Mesenchymal stem cell (in vitro differentiated cells and primary cell): Measurements from ENCODE around the gene TBC1D9.

Experiments used
- DNase-seq: peaks from one replicate; pipeline ENCODE4 v3.0.0-alpha.2; 2013
- H2AFZ ChIP-seq: one replicate; pipeline ENCODE4 v1.6.1; 2013; ENCODE audit warnings: low read depth, mild to moderate bottlenecking, control low read depth, inconsistent platforms, low read length, moderate library complexity
- H2AK5ac ChIP-seq: 2 replicates; pipeline ENCODE4 v1.6.1; 2013; ENCODE audit warnings: low read length, moderate library complexity, mild to moderate bottlenecking, inconsistent platforms; ENCODE audit not compliant: severe bottlenecking
- H2BK120ac ChIP-seq: one replicate; pipeline ENCODE4 v1.6.1; 2013; ENCODE audit warnings: low read depth, mild to moderate bottlenecking, inconsistent platforms, low read length, moderate library complexity
- H2BK12ac ChIP-seq, 2 experiments: one replicate each; pipeline ENCODE4 v1.6.1; 2013; ENCODE audit warnings: inconsistent platforms in 2 of 2, low read length in 2 of 2, mild to moderate bottlenecking in 2 of 2, moderate library complexity in 2 of 2, control low read depth in 1 of 2
- H2BK15ac ChIP-seq: one replicate; pipeline ENCODE4 v1.6.1; 2013; ENCODE audit warnings: mild to moderate bottlenecking, low read depth, inconsistent platforms; ENCODE audit not compliant: poor library complexity, severe bottlenecking
- H2BK5ac ChIP-seq: 2 replicates; pipeline ENCODE4 v1.6.1; 2013; ENCODE audit warnings: low read depth, mild to moderate bottlenecking, low read length, control low read depth, inconsistent platforms; ENCODE audit not compliant: poor library complexity, severe bottlenecking
- H3K14ac ChIP-seq, 2 experiments: one replicate each; pipeline ENCODE4 v1.6.1; 2013; ENCODE audit warnings: inconsistent platforms in 2 of 2, low read length in 2 of 2, control low read depth in 1 of 2, mild to moderate bottlenecking in 1 of 2, moderate library complexity in 1 of 2
- H3K18ac ChIP-seq, 2 experiments: one replicate each; pipeline ENCODE4 v1.6.1; 2013; ENCODE audit warnings: inconsistent platforms in 2 of 2, low read length in 2 of 2, control low read depth in 1 of 2, low read depth in 1 of 2, mild to moderate bottlenecking in 1 of 2
- H3K23ac ChIP-seq, 2 experiments: one replicate each; pipeline ENCODE4 v1.6.1; 2013; ENCODE audit warnings: inconsistent platforms in 2 of 2, low read length in 2 of 2, mild to moderate bottlenecking in 2 of 2, moderate library complexity in 2 of 2, control low read depth in 1 of 2
- H3K27ac ChIP-seq: 2 replicates; pipeline ENCODE4 v1.5.1; 2013; ENCODE audit warnings: mild to moderate bottlenecking, moderate library complexity, low read length, control low read depth, inconsistent platforms; ENCODE audit not compliant: poor library complexity, severe bottlenecking
- H3K27me3 ChIP-seq, 2 experiments: 2 replicates each; pipeline versions ENCODE4 v1.6.1 to v1.7.0; 2013; ENCODE audit warnings: low read length in 2 of 2, mild to moderate bottlenecking in 2 of 2, moderate library complexity in 2 of 2, control low read depth in 1 of 2, inconsistent platforms in 1 of 2; ENCODE audit not compliant: control insufficient read depth in 1 of 2, insufficient read depth in 1 of 2
- H3K36me3 ChIP-seq, 2 experiments: 2 replicates each; pipeline versions ENCODE4 v1.6.1 to v1.7.0; 2013; ENCODE audit warnings: low read length in 2 of 2, control low read depth in 1 of 2, inconsistent platforms in 1 of 2, low read depth in 1 of 2, mild to moderate bottlenecking in 1 of 2; ENCODE audit not compliant: insufficient read depth in 2 of 2, control insufficient read depth in 1 of 2
- H3K4ac ChIP-seq, 2 experiments: one replicate each; pipeline ENCODE4 v1.6.1; 2013; ENCODE audit warnings: inconsistent platforms in 2 of 2, low read length in 2 of 2, mild to moderate bottlenecking in 2 of 2, moderate library complexity in 2 of 2, control low read depth in 1 of 2, low read depth in 1 of 2
- H3K4me1 ChIP-seq: 2 replicates; pipeline ENCODE4 v1.6.1; 2013; ENCODE audit warnings: low read depth, low read length, control low read depth; ENCODE audit not compliant: control insufficient read depth, insufficient read depth
- H3K4me2 ChIP-seq: 2 replicates; pipeline ENCODE4 v1.6.1; 2013; ENCODE audit warnings: low read length, mild to moderate bottlenecking, inconsistent platforms; ENCODE audit not compliant: poor library complexity, severe bottlenecking
- H3K4me3 ChIP-seq, 2 experiments: 2 replicates each; pipeline versions ENCODE4 v1.5.1 to v1.7.0; 2013; ENCODE audit warnings: low read length in 2 of 2, mild to moderate bottlenecking in 2 of 2, control low read depth in 1 of 2, low read depth in 1 of 2; ENCODE audit not compliant: insufficient read depth in 1 of 2
- H3K79me1 ChIP-seq: replicated peaks from 2 replicates; pipeline ENCODE4 v1.6.1; 2013; ENCODE audit warnings: mild to moderate bottlenecking, control low read depth, low read length, inconsistent platforms; ENCODE audit not compliant: poor library complexity, severe bottlenecking
- H3K9ac ChIP-seq: 2 replicates; pipeline ENCODE4 v1.7.0; 2013; ENCODE audit warnings: mild to moderate bottlenecking, low read length, moderate library complexity
- H3K9me3 ChIP-seq: 2 replicates; pipeline ENCODE4 v1.7.0; 2013; ENCODE audit warnings: mild to moderate bottlenecking, low read length; ENCODE audit not compliant: control insufficient read depth
- H4K8ac ChIP-seq: one replicate; pipeline ENCODE4 v1.6.1; 2013; ENCODE audit warnings: inconsistent platforms, mild to moderate bottlenecking, low read length, moderate library complexity
- H4K91ac ChIP-seq: one replicate; pipeline ENCODE4 v1.6.1; 2013; ENCODE audit warnings: mild to moderate bottlenecking, low read length, inconsistent platforms
- WGBS: methylation state at CpG from one replicate; pipeline ENCODE4 v1.1.7; 2013; ENCODE audit warnings: mixed read lengths; 5-methylcytosine and 5-hydroxymethylcytosine counted together

Gene TBC1D9

DNA sequence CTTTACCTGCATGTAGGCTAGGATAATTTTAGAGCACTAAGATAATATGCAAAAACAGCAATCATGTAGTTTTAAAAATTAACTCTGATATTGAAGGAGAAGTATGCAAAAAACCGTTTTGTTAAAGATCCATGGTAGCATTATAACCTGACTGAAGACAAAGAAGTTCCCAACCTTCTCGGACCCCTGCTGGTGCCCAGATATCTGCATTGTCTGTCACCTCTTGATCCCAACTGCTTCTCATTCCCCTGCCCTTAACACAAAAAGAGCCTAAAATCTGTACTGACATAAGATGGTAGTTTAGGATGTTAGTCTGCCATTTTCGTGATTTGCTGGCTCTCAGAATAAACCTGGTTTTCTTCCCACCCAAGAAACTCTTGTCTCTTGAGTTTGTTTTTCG lies 125.9 kb downstream of the TBC1D9 start:
- peaks cover 6 to 79% of the 10 kb centered on the region in 2 experiments for H3K36me3 ChIP-seq
- H2BK120ac ChIP-seq = no peak overlapping the region
- no peaks in the 10 kb centered on the region for H3K79me1 ChIP-seq
- H3K14ac ChIP-seq = no peak overlapping the region
- H4K8ac ChIP-seq = no peak overlapping the region
- H3K23ac ChIP-seq = no peak overlapping the region
- no peak overlapping the region for H4K91ac ChIP-seq
- H3K9me3 ChIP-seq = no peaks in the 10 kb centered on the region
- H3K4me1 ChIP-seq = peaks cover 3% of the 10 kb centered on the region
- H3K4me3 ChIP-seq = no peak overlapping the region
- H3K18ac ChIP-seq = no peak overlapping the region
- H2BK12ac ChIP-seq = no peak overlapping the region
- H3K27me3 ChIP-seq = no peaks in the 10 kb centered on the region
- H3K27ac ChIP-seq = no peak overlapping the region
- H3K4me2 ChIP-seq = no peak overlapping the region
- H2BK15ac ChIP-seq = no peak overlapping the region
- no peak for DNase-seq
- no peak overlapping the region for H2BK5ac ChIP-seq
- H2AK5ac ChIP-seq = no peak overlapping the region
- WGBS = 83% methylated on average over 4 of the region's 4 CpGs
- H3K4ac ChIP-seq = no peak overlapping the region
- H2AFZ ChIP-seq = no peak overlapping the region
- H3K9ac ChIP-seq = no peak overlapping the region

- Histone ChIP-seq H2BK5ac (no peak overlapping the region), H3K4me2 (no peak overlapping the region), H2BK120ac (no peak overlapping the region), H3K27ac (no peak overlapping the region), H3K79me1 (no peaks in the 10 kb centered on the region), H2BK15ac (no peak overlapping the region), H3K4me3 (no peak overlapping the region), H3K4me1 (no peaks in the 10 kb centered on the region), H2BK12ac (no peak overlapping the region), H3K14ac (no peak overlapping the region), H3K27me3 (no peaks in the 10 kb centered on the region), H3K9ac (no peak overlapping the region), H3K36me3 (peaks cover 2 to 79% of the 10 kb centered on the region in 2 experiments), H4K91ac (no peak overlapping the region), H4K8ac (no peak overlapping the region), H3K4ac (no peak overlapping the region), H3K9me3 (no peaks in the 10 kb centered on the region), H2AFZ (no peak overlapping the region), H3K23ac (peak overlapping the region in 1 of 2 experiments; percentile 78), H3K18ac (no peak overlapping the region), H2AK5ac (no peak overlapping the region)
- DNase-seq = no peak
- 84% methylated on average over 2 of the region's 2 CpGs for WGBS
Observed at GRCh38 chr4:140628016-140628415, 128.2 kb downstream of the TBC1D9 start.

GRCh38 chr4:140626661-140627376 lies 129.4 kb downstream of the TBC1D9 start:
- no peak overlapping the region for H3K18ac ChIP-seq
- H2BK120ac ChIP-seq = no peak overlapping the region
- 100% methylated on average over 2 of the region's 2 CpGs for WGBS
- no peak overlapping the region for H2AK5ac ChIP-seq
- H3K4ac ChIP-seq = no peak overlapping the region
- H4K8ac ChIP-seq = no peak overlapping the region
- H3K27ac ChIP-seq = no peak overlapping the region
- no peak overlapping the region for H2BK12ac ChIP-seq
- no peak for DNase-seq
- H3K9me3 ChIP-seq = no peaks in the 10 kb centered on the region
- H2AFZ ChIP-seq = no peak overlapping the region
- H2BK15ac ChIP-seq = no peak overlapping the region
- H3K14ac ChIP-seq = no peak overlapping the region
- no peaks in the 10 kb centered on the region for H3K79me1 ChIP-seq
- H3K9ac ChIP-seq = no peak overlapping the region
- H3K27me3 ChIP-seq = no peaks in the 10 kb centered on the region
- no peaks in the 10 kb centered on the region for H3K4me1 ChIP-seq
- no peak overlapping the region for H3K4me3 ChIP-seq
- H2BK5ac ChIP-seq = no peak overlapping the region
- H3K36me3 ChIP-seq = peaks cover 13 to 80% of the 10 kb centered on the region in 2 experiments
- no peak overlapping the region for H3K4me2 ChIP-seq
- no peak overlapping the region for H3K23ac ChIP-seq
- no peak overlapping the region for H4K91ac ChIP-seq

DNA sequence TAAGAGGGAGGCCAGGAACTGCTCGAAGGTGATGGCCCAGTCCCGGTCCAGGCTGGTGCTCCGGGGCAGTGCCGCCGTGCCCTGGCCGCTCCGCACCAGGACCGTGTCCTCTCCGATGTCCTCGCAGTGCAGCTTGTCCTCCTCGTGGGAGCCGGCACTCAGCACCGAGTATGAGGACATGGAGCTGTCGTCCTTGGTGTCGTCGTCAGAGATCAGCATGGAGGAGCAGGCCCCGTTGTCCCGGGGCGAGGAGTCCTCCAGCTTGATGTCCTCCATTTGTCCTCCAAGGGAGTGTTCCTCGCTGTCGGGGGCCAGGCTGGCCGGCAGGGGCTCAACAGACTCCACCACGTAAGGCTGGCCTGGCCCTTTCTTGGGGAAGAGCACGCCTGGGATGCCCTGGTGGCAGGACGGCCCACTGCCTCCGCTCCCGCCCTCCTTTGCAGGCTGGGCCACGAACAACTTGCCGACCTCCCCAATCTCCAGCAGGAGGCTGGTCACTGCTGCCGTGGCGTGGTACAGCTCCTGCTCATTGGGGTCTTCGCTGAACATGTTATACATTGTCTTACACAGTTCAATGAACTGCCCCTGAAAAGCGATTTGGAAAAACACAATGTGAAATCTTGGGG lies 133.7 kb downstream of the TBC1D9 start:
- H2AK5ac ChIP-seq = no peak overlapping the region
- no peak overlapping the region for H4K8ac ChIP-seq
- no peak overlapping the region for H2AFZ ChIP-seq
- no peaks in the 10 kb centered on the region for H3K27me3 ChIP-seq
- H3K4me3 ChIP-seq = no peak overlapping the region
- no peak overlapping the region for H2BK5ac ChIP-seq
- no peak overlapping the region for H3K23ac ChIP-seq
- no peak overlapping the region for H2BK12ac ChIP-seq
- peaks cover 13 to 56% of the 10 kb centered on the region in 2 experiments for H3K36me3 ChIP-seq
- WGBS = 93% methylated on average over 33 of the region's 33 CpGs
- H3K9ac ChIP-seq = no peak overlapping the region
- H3K79me1 ChIP-seq = no peaks in the 10 kb centered on the region
- no peak overlapping the region for H3K4me2 ChIP-seq
- no peak overlapping the region for H2BK15ac ChIP-seq
- no peak overlapping the region for H3K27ac ChIP-seq
- no peak overlapping the region for H4K91ac ChIP-seq
- H3K14ac ChIP-seq = no peak overlapping the region
- DNase-seq = no peak
- no peaks in the 10 kb centered on the region for H3K4me1 ChIP-seq
- H3K18ac ChIP-seq = no peak overlapping the region
- no peak overlapping the region for H2BK120ac ChIP-seq
- H3K9me3 ChIP-seq = no peaks in the 10 kb centered on the region
- no peak overlapping the region for H3K4ac ChIP-seq
